Measurements from ENCODE around the gene IGLL1.
"Not testable (repeated sequence)": the region's sequence is repeated elsewhere in the genome, so short reads cannot be mapped to it uniquely, and the experiment has no call there.

The IGLL1 gene

DNA sequence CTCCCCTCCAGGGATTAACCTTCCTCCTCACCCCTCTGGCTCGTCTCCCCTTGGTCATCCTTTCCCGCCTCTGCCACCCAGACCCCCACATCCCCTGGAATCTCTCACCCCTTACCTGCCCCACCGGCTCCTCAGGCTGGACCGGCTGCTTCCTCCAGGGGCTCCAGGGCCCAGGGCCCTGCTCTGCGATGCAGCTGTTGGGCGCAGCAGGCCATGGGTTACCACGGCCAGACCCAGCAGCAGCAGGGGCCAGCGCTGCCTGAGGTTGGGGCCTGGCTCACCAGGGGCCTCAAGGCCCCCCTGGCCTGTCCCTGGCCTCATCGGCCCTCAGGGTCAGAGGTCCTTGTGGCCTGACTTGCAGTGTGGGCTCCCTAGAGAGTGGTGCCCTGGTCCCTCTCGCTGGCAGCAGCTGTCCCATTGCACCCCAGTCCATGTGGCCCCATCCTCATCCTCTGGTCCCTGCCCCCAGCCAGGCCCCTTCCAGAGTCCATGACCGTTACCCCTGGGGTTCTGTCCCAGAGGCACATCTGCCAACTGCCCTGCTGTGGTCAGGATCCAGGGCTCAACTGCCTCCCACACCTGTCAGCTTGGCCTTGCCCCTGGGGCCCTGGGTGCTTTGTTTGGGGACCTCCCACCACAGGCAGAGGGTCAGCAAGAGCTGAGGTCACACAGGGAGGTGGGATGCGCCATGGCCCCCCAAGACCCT, at the start of gene IGLL1:
IGLL1 (minus strand) TSS at position 421 of the 706 bp plus-strand sequence; CDS start at position 321, 100 bp downstream.
- DNase-seq: no peak

DNA sequence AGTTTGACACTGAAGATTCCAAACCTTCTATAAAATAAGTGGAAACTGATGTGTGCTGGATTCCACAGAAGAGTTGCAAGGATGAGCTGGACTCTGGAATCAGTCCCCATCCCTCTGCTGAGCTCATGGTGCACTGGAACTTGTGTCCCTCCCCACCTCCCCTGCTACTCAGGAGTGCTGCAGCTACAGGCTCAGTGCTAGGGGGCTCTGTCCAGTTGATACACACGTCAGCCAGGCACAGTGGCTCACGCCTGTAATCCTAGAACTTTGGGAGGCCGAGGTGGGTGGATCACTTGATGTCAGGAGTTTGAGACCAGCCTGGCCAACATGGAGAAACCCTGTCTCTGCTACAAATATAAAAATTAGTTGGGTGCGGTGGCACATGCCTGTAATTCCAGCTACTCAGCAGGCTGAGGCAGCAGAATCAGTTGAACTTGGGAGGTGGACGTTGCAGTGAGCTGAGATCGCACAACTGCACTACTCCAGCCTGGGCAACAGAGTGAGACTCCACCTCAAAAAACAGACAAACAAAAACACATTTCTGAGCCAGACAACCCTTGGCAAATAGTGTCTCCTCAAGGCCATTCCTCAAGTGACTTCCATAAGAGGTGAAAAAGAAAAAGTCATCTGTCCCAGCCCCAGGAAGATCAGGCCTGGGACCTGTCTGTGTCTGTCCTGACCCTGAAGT, 48.1 kb upstream of the IGLL1 start:
- not testable (repeated sequence) for DNase-seq

DNA sequence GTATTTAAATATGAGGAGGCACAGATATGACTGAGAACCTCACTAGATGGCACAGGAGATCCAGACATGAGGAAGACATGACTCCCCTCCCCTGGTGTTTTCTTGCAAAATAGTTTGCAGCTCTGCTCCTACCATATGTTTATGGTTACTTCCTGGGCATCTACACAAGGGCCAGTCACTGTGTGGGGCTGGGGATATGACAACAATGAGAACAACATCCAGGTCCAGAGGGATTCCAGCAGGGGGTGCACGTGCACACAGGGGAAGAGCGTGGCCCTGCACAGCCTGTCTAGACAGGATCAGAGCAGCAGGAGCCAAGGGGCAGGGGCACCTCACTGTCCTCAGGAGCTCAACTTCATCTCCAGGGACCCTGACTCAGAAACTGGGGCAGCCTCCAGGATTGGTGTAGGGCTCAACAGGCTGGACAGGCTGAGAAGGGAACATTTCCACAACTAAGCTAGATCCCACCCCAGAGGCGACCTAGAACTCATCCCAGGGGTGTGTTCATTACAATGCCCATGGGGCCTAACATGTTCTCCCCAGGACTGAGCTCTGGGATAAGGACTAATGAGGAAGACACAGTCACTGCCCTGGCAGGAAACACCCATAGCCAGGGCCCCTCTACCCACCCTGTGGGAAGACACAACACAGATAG, 47.4 kb upstream of the IGLL1 start:
- peak; percentile 50 to 52 for DNase-seq

- no peak for DNase-seq
Measured at GRCh38 chr22:23626286-23626975, 46.3 kb upstream of the IGLL1 start.

GRCh38 chr22:23622634-23623033, 42.5 kb upstream of the IGLL1 start:
- no peak for DNase-seq

- not testable (repeated sequence) for DNase-seq
Measured at GRCh38 chr22:23621916-23622315, 41.8 kb upstream of the IGLL1 start.

GRCh38 chr22:23621082-23621780, 41.1 kb upstream of the IGLL1 start:
- no peak for DNase-seq

DNA sequence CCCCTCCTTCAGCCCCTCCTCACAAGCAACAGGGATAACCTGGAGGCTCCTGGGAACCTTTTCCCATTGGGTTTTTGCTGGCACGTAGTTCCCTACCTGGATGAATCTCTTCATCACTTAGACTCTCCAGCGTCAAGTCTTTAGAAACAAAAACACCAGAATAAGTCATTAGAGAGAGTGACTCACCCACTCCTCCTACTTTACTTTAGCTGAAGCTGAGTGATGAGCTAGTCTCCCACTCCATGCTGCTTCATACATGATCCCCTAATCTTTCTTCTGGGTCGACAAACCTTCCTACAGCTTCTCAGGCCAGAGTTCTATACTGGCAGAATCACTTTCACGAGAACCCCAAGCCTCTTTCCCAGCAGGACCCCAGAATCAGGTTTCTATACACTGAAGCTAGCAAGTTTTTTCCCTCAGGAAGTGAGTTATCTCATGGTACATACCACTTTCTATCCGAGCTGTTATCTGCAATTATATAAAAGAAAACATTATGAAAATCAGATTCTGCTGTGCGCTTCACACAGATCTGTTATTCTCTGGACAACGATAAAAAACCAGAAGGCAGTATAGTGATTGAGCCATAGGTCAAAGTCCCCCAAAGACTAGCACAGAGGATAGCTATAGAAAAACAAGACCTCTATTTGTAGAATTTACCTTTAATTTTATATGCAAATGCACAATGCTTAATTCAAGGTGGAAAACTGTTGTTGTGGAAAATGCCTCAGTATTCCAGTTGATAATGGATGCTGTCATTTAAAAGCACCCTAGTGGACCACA, 33.3 kb upstream of the IGLL1 start:
- DNase-seq: no peak

- no peak for DNase-seq
Measured at GRCh38 chr22:23609983-23610781, 30.1 kb upstream of the IGLL1 start.

GRCh38 chr22:23608583-23608982, 28.5 kb upstream of the IGLL1 start:
- no peak for DNase-seq

GRCh38 chr22:23606204-23607131, 26.4 kb upstream of the IGLL1 start:
- DNase-seq: no peak

- DNase-seq: no peak
Measured at GRCh38 chr22:23604939-23605712, 25.0 kb upstream of the IGLL1 start.

DNA sequence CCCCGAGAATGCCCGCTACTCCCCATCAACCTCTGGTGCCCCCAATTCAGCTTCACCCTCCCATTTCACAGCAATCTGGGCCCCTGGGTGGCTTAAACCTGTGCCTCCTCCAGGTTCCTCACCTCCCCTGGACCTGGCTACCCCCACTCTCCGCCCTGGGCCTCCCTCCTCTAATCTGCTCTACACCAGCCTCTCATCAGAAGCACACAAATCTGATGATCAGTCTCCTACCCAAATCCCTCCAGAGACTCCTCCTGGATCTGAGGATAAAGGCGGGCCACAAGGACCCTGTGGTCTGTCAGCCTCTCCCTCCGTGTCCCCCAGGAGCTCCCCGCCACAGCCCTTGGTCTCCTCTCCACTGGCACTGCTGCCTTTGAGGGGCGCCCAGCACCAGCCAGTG, 23.2 kb upstream of the IGLL1 start:
- no peak for DNase-seq

DNA sequence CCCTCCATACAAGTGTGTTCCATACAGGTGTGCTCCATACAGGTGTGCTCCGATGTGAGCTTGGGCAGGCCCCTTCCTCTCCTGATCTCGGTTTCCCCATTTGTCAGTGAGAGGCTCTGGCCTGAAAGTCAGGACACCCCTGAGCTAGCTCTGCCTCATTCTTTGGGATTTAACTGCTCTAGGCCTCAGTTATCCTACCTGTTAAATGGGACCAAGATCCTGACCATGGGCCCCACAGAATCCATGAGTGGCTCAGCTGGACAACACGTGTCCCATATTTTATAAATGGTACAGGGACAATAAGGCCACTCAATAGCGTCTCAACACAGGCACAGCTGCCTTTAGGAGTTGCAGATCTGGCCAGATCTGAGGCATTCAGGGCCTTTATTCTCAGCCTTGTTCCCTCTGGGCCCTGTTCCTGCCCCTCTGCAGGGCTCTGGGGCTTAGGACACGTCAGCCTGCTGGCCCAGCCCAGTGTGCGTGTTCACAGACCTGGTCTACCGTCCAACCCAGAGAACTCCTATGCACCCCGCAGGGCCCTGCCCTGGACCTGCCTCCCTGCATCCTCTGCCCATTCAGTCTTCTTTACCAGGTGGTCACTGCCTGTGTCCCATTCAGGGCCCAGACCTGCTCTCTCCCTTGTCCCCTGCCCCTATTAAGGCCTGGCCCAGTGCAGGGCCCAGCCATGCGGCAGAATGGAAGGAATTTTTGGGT, 18.9 kb upstream of the IGLL1 start:
- no peak for DNase-seq

GRCh38 chr22:23597576-23598268, 17.6 kb upstream of the IGLL1 start:
- DNase-seq: not testable (repeated sequence)

DNA sequence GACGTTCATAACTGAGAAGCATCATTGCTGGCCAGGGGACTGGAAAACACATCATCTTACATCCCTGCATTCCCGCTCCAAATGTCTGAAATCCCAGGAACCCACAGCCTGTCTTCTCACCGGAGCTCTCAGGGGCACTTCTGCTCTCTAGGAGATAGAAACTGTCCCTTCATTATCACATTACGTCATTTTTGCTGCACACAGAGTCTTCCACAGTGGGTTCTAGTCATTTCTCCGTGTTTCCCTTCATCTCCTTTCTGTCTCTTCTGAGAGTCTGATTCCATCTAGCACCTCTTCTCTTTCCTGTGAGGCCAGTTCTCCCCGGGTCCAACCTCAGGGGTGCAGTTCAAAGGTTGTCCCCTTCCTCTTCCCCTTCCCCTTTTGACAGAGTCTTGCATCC, 15.8 kb upstream of the IGLL1 start:
- not testable (repeated sequence) for DNase-seq

DNA sequence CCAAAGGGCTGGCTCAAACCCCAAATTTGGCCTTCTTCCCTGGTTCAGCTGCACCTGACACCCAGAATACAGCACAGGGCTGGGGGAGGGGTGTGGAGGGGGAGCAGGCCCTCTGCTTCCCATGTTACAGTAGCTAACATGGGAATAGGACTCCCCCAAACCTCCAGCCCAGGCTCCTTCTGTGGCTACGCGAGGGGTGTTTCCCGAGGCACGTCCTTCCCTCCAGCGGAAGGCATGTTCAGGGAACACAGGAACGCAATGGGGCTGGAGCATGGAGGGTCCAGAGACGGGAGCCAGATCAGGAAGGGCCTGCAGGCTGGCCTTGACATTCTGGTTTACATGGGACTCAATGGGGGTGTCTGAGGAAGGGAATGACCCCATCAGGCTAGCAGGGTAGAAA, 11.8 kb upstream of the IGLL1 start:
- no peak for DNase-seq
